GM12872 (cell line): ENCODE measurements around the gene PYGL.

Experiments used
- CTCF ChIP-seq: IDR thresholded peaks from 3 replicates; pipeline ENCODE4 v1.5.1; 2011; ENCODE audit warnings: low read depth, mild to moderate bottlenecking, low read length, moderate library complexity; ENCODE audit not compliant: insufficient read depth

Gene PYGL

GRCh38 chr14:50951032-50951431 is 6.7 kb upstream of the PYGL start:
- no peak for TF ChIP-seq CTCF

- no peak for TF ChIP-seq CTCF
Measured at GRCh38 chr14:50948205-50948604, 3.9 kb upstream of the PYGL start.

DNA sequence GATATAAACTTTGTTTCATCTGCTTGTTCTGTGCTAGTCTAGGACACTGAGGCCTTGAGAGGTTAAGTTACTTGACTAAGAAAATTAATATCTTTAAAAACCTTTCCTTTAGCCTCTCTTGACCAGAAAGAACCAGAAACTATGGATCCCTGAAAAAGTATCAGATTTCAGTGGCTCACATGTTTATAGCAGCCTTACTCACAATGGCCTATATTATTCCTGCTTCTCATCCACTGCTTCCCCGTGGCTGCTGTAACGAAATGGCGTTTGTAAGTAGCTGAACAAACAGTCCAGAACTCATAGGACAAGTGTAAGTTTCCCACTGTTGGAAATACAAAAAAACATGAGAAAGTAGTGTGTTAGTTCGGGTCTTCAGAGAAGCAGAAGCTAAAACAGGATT is 3.2 kb upstream of the PYGL start:
- TF ChIP-seq CTCF, result no peak

DNA sequence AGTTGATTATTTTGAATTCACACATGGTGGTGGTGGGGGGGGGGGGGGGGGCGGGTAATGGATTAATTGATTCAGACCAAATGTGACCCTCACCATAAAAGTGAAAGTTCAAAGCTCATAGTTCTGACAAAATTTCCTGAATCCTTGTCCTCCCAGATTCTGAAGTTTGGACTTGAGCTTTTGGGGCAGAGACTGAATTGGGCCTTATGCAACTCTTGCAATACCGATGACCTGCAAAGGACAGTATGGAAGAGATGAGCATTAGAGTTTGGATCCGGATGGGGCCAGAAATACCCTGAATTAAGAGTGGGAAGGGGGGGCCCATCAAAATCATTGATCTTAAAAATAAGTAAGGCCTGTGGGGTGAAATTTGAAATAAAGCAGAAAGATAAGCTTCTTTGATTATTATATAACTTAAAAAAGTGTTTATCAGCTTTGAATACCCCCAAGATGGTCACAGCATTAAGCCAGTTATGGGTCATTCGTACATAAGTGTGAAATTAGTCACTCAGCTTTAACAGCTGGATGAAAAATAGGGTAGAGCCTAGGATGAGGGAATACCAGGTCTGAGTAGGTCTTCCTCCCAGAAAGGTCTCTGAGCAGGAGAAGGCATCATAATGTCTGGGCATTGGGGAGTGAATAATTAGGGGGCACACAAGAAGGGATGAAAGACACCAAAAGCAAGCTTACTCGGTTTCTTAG is 2.1 kb upstream of the PYGL start:
- TF ChIP-seq CTCF, result no peak

- no peak for TF ChIP-seq CTCF
Measured at GRCh38 chr14:50944647-50945413, 547 bp upstream of the PYGL start.

GRCh38 chr14:50943261-50943942 is 881 bp downstream of the PYGL start:
- no peak for TF ChIP-seq CTCF

- no peak for TF ChIP-seq CTCF
Measured at GRCh38 chr14:50941151-50941550, 3.1 kb downstream of the PYGL start.
